Suprapubic skin (tissue), 3 donors: ENCODE results near the gene APCS.

ENCODE experiments used
- CTCF ChIP-seq, 2 donors: fragments of 200-600 bp in 1 of 2; fragments of 450-650 bp in 1 of 2; sonication (generic) in 1 of 2; IDR thresholded peaks; one replicate each; pipeline ENCODE4 v1.5.1; 2016 to 2019; ENCODE audit warnings: antibody characterized with exemption in 2 of 2, mild to moderate bottlenecking in 1 of 2, moderate library complexity in 1 of 2
- POLR2AphosphoS5 ChIP-seq, 3 donors: sonication (generic); formaldehyde crosslinking; IDR thresholded peaks; one replicate each; pipeline ENCODE4 v1.6.1; 2017; ENCODE audit warnings: antibody characterized with exemption in 3 of 3

- TF ChIP-seq CTCF (IDR thresholded peaks at IDR 0.05) (no peak), POLR2AphosphoS5 (IDR thresholded peaks at IDR 0.05) (no peak)
These were observed 26.1 kb upstream of the APCS start for GRCh38 chr1:159561497-159561896.
